ENCODE data around the gene CARM1. TPM values are rescaled to one million over a fixed set of nuclear protein-coding genes. Genes with fewer than 3 reads are reported as not detected.

Gene CARM1
- polyA plus RNA-seq, 1 experiment = 23.5 TPM

- Histone ChIP-seq H3K27ac (ENCODE audit: low read depth, low read length) (no peak overlapping the region), H3K4me3 (ENCODE audit: low read depth, low read length) (no peak overlapping the region), H3K27me3 (ENCODE audit: control insufficient read depth, insufficient read depth, low read length) (no peaks in the 10 kb centered on the region), H3K9me3 (ENCODE audit: control insufficient read depth, insufficient read depth, low read length) (peaks cover 12% of the 10 kb centered on the region)
- ChIA-PET CTCF (interaction anchor here (1.2 kb wide), 1 partner anchor 26 kb away, joined by 3 read pairs; no protein-coding TSS in a partner anchor), POLR2A (no interaction called here)
- TF ChIP-seq, protein P1, sequence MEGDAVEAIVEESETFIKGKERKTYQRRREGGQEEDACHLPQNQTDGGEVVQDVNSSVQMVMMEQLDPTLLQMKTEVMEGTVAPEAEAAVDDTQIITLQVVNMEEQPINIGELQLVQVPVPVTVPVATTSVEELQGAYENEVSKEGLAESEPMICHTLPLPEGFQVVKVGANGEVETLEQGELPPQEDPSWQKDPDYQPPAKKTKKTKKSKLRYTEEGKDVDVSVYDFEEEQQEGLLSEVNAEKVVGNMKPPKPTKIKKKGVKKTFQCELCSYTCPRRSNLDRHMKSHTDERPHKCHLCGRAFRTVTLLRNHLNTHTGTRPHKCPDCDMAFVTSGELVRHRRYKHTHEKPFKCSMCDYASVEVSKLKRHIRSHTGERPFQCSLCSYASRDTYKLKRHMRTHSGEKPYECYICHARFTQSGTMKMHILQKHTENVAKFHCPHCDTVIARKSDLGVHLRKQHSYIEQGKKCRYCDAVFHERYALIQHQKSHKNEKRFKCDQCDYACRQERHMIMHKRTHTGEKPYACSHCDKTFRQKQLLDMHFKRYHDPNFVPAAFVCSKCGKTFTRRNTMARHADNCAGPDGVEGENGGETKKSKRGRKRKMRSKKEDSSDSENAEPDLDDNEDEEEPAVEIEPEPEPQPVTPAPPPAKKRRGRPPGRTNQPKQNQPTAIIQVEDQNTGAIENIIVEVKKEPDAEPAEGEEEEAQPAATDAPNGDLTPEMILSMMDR (IDR thresholded peaks at IDR 0.05; ENCODE audit: low read depth, low read length) = no peak
- DNase-seq (ENCODE audit: low read depth, low spot score) = no peak
These were observed 39.1 kb upstream of the CARM1 start for GRCh38 chr19:10831987-10832938.

GRCh38 chr19:10832939-10833296, 38.4 kb upstream of the CARM1 start:
- Histone ChIP-seq H3K27me3 (ENCODE audit: control insufficient read depth, insufficient read depth, low read length) (no peaks in the 10 kb centered on the region), H3K4me3 (ENCODE audit: low read depth, low read length) (no peak overlapping the region), H3K27ac (ENCODE audit: low read depth, low read length) (no peak overlapping the region), H3K9me3 (ENCODE audit: control insufficient read depth, insufficient read depth, low read length) (peaks cover 12% of the 10 kb centered on the region)
- ChIA-PET CTCF (no interaction called here), POLR2A (no interaction called here)
- TF ChIP-seq, protein P1 (IDR thresholded peaks at IDR 0.05; ENCODE audit: low read depth, low read length) = no peak
- no peak for DNase-seq (ENCODE audit: low read depth, low spot score)

- H3K27me3 ChIP-seq (ENCODE audit: control insufficient read depth, insufficient read depth, low read length) = no peaks in the 10 kb centered on the region
- H3K9me3 ChIP-seq (ENCODE audit: control insufficient read depth, insufficient read depth, low read length) = peaks cover 12% of the 10 kb centered on the region
- POLR2A ChIA-PET = interaction anchor here (0.6 to 2.0 kb wide), 10 partner anchors 14 to 246 kb away, joined by 3 to 27 read pairs (median 10); partner anchors contain the start of genes DNM2 and QTRT1
- CTCF ChIA-PET = interaction anchor here (0.8 to 3.3 kb wide), 7 partner anchors 9 to 118 kb away, joined by 3 to 38 read pairs (median 7); partner anchors contain the start of gene DNM2
- no peak for DNase-seq (ENCODE audit: low read depth, low spot score)
- H3K27ac ChIP-seq (ENCODE audit: low read depth, low read length) = peak overlapping the region; percentile 47
- TF ChIP-seq, protein P1 (IDR thresholded peaks at IDR 0.05; ENCODE audit: low read depth, low read length) = no peak
- H3K4me3 ChIP-seq (ENCODE audit: low read depth, low read length) = peak overlapping the region; percentile 52
These were observed 36.1 kb upstream of the CARM1 start for GRCh38 chr19:10835089-10835753.

GRCh38 chr19:10835754-10836478, 35.4 kb upstream of the CARM1 start, which contains the start of gene TMED1:
Gene TMED1 (minus strand): TSS chr19:10836212. CDS start chr19:10836191, 21 bp downstream.
- H3K4me3 ChIP-seq (ENCODE audit: low read depth, low read length) = peak within 1 kb of the TSS; percentile 77
- TF ChIP-seq, protein P1 (IDR thresholded peaks at IDR 0.05; ENCODE audit: low read depth, low read length) = peak; percentile 27; the same call in 1 of the 2 replicates
- peak; percentile 97 for DNase-seq (ENCODE audit: low read depth, low spot score)
- H3K27me3 ChIP-seq (ENCODE audit: control insufficient read depth, insufficient read depth, low read length) = no peaks in the 10 kb centered on the region
- H3K27ac ChIP-seq (ENCODE audit: low read depth, low read length) = peak within 1 kb of the TSS; percentile 98
- H3K9me3 ChIP-seq (ENCODE audit: control insufficient read depth, insufficient read depth, low read length) = peaks cover 12% of the 10 kb centered on the region
- CTCF ChIA-PET = interaction anchor here (0.5 to 3.3 kb wide), 11 partner anchors 9 to 118 kb away, joined by 3 to 38 read pairs (median 5); partner anchors contain the start of gene DNM2
- POLR2A ChIA-PET = interaction anchor here (0.6 to 2.0 kb wide), 11 partner anchors 15 to 595 kb away, joined by 3 to 27 read pairs (median 10); partner anchors contain the start of genes DNM2 and QTRT1
